Lung (tissue), 12 donors: ENCODE results near the gene ARIH2. TPM values are rescaled to one million over a fixed set of nuclear protein-coding genes. Genes with fewer than 3 reads are reported as not detected.

Experiments used
- ATAC-seq: fragments of 200-7000 bp; cut with Tn5 transposase; one replicate; pipeline ENCODE4 v1.9.1; 2020; ENCODE audit warnings: moderate number of reproducible peaks; ENCODE audit not compliant: insufficient read depth, low FRiP score
- DNase-seq, 3 donors: peaks; one replicate each; pipeline ENCODE4 v3.0.0-alpha.2; 2013 to 2017
- H3K27ac ChIP-seq, 2 donors: one replicate each; pipeline ENCODE4 v1.5.1; 2013; ENCODE audit warnings: mild to moderate bottlenecking in 2 of 2, moderate library complexity in 2 of 2, control low read depth in 1 of 2, inconsistent platforms in 1 of 2, low read depth in 1 of 2, low read length in 1 of 2
- H3K27me3 ChIP-seq, 3 donors: one replicate each; pipeline ENCODE4 v1.5.1; 2013; ENCODE audit warnings: low read length in 2 of 3; ENCODE audit not compliant: control insufficient read depth in 3 of 3, insufficient read depth in 3 of 3
- H3K36me3 ChIP-seq, 4 donors: one replicate each; pipeline ENCODE4 v1.5.1; 2013; ENCODE audit warnings: low read length in 4 of 4, mild to moderate bottlenecking in 1 of 4, moderate library complexity in 1 of 4; ENCODE audit not compliant: control insufficient read depth in 4 of 4, insufficient read depth in 4 of 4
- H3K4me1 ChIP-seq, 5 donors: one replicate each; pipeline ENCODE4 v1.5.1; 2013; ENCODE audit warnings: low read length in 5 of 5, mild to moderate bottlenecking in 2 of 5, moderate library complexity in 1 of 5; ENCODE audit not compliant: control insufficient read depth in 5 of 5, insufficient read depth in 5 of 5
- H3K4me3 ChIP-seq: one replicate; pipeline ENCODE4 v1.5.1; 2013; ENCODE audit warnings: mild to moderate bottlenecking, control low read depth, moderate library complexity
- H3K9ac ChIP-seq, 2 donors: one replicate each; pipeline ENCODE4 v1.5.1; 2013; ENCODE audit warnings: low read length in 2 of 2, control low read depth in 1 of 2; ENCODE audit not compliant: insufficient read depth in 1 of 2
- H3K9me3 ChIP-seq, 4 donors: one replicate each; pipeline ENCODE4 v1.5.1; 2013; ENCODE audit warnings: low read length in 3 of 4, mild to moderate bottlenecking in 1 of 4, moderate library complexity in 1 of 4; ENCODE audit not compliant: control insufficient read depth in 4 of 4, insufficient read depth in 3 of 4
- CTCF ChIP-seq: IDR thresholded peaks from 2 replicates; pipeline ENCODE4 v1.5.1; 2012; ENCODE audit warnings: mild to moderate bottlenecking; ENCODE audit errors: control extremely low read depth, extremely low read depth
- WGBS, 2 donors: extraction: QIAGEN DNeasy Blood & Tissue Kit; methylation state at CpG; one replicate each; pipeline ENCODE4 v1.1.7; 2013; 5-methylcytosine and 5-hydroxymethylcytosine counted together
- polyA plus RNA-seq, 2 donors: library from polyadenylated mRNA; stranded (reverse); fragments of 200-250 nt; gene quantifications; one replicate each; pipeline ENCODE4 v1.2.1, GENCODE V29; 2013
- total RNA-seq, 2 donors: library from RNA; depleted of rRNA in 1 of 2; stranded (reverse); fragments of >200 nt in 1 of 2; gene quantifications; one replicate each; pipeline ENCODE4 v1.2.1, GENCODE V29; 2014 to 2021
- donor health status: control.
- donor health status: control.
- donor health status: Bipolar disorder and iron deficiency.
- donor health status: healthy.
- donor health status: DM: yes; HTN: yes; CAD: no.

ARIH2 gene
- total and polyA plus RNA-seq, 4 donors, result 33.1 to 97.6 (median 65.6) TPM

GRCh38 chr3:48915296-48915695 lies 3.3 kb upstream of the ARIH2 start:
- 94% methylated on average over 1 of the region's 1 CpG; no CpG with 5 or more reads in 1 of the 2 donors for whole genome bisulfite sequencing, 2 donors
- Histone ChIP-seq H3K9me3 (no peaks in the 10 kb centered on the region), H3K4me1 (peaks cover 0 to 14% (median 5%) of the 10 kb centered on the region in 5 donors), H3K27ac (no peak overlapping the region), H3K36me3 (no peaks in the 10 kb centered on the region), H3K9ac (no peak overlapping the region), H3K27me3 (no peaks in the 10 kb centered on the region), H3K4me3 (no peak overlapping the region)
- ATAC-seq, result no peak
- peak in 1 of 3 donors; percentile 24 for DNase-seq
- TF ChIP-seq CTCF, result no peak

GRCh38 chr3:48919215-48920138 lies 835 bp downstream of the ARIH2 start:
- 1% methylated on average over 54 of the region's 54 CpGs for WGBS, 2 donors

DNA sequence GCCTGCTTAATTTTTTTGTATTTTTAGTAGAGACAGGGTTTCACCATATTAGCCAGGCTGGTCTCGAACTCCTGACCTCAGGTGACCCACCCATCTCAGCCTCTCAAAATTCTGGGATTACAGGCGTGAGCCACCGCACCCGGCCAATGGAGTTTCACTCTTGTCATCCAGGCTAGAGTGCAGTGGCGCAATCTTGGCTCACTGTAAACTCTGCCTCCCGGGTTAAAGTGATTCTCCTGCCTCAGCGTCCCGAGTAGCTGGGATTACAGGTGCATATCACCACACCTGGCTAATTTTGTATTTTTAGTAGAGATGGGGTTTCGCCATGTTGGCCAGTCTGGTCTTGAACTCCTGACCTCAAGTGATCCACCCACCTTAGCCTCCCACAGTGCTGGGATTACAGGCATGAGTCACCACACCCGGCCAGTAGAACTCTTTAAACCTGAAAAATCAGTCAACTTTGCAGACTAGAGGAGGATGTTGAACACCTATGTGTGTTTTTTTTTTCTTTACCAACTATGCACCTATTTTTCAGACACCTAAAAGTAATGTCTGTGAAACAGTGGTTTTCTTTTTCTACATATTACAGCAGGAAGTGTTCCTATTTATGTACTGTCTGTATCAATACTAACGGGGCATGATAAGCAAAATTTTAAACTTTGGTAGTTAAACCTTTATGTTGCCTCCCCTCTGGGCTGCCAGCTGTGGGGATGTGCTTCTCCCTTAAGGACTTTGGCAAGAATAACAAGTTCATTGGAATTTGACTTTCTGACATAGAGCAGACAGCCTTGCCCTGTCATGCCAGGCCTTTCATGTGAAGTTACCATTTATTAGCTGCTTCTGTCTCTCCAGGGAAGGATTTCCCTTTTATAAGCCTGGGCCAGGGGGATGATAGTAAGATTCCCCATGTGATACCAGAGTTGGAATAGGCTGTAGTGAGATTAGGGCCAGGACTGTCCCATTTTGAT lies 8.1 kb downstream of the ARIH2 start:
- Histone ChIP-seq H3K9ac (no peak overlapping the region), H3K27me3 (no peaks in the 10 kb centered on the region), H3K4me1 (peaks cover 0 to 20% (median 3%) of the 10 kb centered on the region in 5 donors), H3K36me3 (peaks cover 4 to 28% (median 21%) of the 10 kb centered on the region in 4 donors), H3K27ac (peak overlapping the region in 1 of 2 donors; percentile 59), H3K4me3 (no peak overlapping the region), H3K9me3 (no peaks in the 10 kb centered on the region)
- TF ChIP-seq CTCF, result no peak
- WGBS, 2 donors, result 81 to 85% methylated on average over 11 of the region's 11 CpGs
- DNase-seq, result no peak
- no peak for ATAC-seq

More at GRCh38 chr3:48919215-48920138, 835 bp downstream of the ARIH2 start:
- Histone ChIP-seq H3K36me3 (peaks cover 4 to 10% (median 7%) of the 10 kb centered on the region in 4 donors), H3K27ac (peak overlapping the region; percentile 98 to 99), H3K9ac (peak overlapping the region; percentile 77 to 90), H3K4me3 (peak overlapping the region; percentile 97), H3K4me1 (peaks cover 0 to 14% (median 8%) of the 10 kb centered on the region in 5 donors), H3K9me3 (no peaks in the 10 kb centered on the region), H3K27me3 (no peaks in the 10 kb centered on the region)
- no peak for TF ChIP-seq CTCF
- DNase-seq (peak; percentile 53 to 66 (median 61)), ATAC-seq (peak; percentile 31)
